ENCODE data around the gene NLGN4Y. TPM values are rescaled to one million over a fixed set of nuclear protein-coding genes. Genes with fewer than 3 reads are reported as not detected.

NLGN4Y gene
- total and polyA plus RNA-seq, 10 of the 15 experiments (the other 5 are each of a cell fraction or from before 2014, with no cell fraction given): not detected

DNA sequence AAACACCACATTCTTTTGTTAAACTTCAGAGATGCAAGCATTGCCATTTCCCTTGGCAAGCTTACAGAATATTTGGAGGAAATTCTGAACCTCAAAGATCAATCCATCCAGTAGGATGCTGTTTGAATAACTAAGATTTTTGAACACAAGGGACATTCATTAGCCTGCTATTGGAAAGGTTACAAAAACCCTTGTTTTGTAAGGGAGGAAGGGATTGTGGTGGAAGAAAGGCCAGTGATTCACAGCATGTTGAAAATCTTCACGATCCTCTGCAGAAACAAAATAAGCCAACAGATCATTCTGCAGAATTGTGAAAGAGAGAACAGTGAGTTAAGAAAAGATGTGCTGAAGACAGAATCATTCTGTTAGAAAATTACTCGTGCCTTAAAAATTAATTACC, 297.9 kb downstream of the NLGN4Y start:
- Histone ChIP-seq H3K27me3 (replicated peaks in 1 of 2; ENCODE audit: control insufficient read depth in 2 of 2, insufficient read depth in 2 of 2, low read length in 1 of 2) (no peaks in the 10 kb centered on the region), H3K4me2 (ENCODE audit: control insufficient read depth, insufficient read depth) (no peak overlapping the region), H3K36me3 (ENCODE audit: control insufficient read depth in 2 of 2, insufficient read depth in 2 of 2, low read length in 1 of 2) (no peaks in the 10 kb centered on the region), H3K79me2 (ENCODE audit: control insufficient read depth, insufficient read depth, low read length) (no peaks in the 10 kb centered on the region), H3K27ac (ENCODE audit: control insufficient read depth, insufficient read depth) (no peak overlapping the region), H3K9me3 (replicated peaks; ENCODE audit: control insufficient read depth, insufficient read depth, low read length) (no peaks in the 10 kb centered on the region), H3K4me1 (ENCODE audit: control insufficient read depth, insufficient read depth, low read length) (no peaks in the 10 kb centered on the region), H4K20me1 (ENCODE audit: control insufficient read depth, insufficient read depth) (no peaks in the 10 kb centered on the region), H2AFZ (ENCODE audit: control insufficient read depth, low read depth, low read length) (no peak overlapping the region), H3K4me3 (no peak overlapping the region), H3K9ac (ENCODE audit: control insufficient read depth, insufficient read depth, low read length) (no peak overlapping the region)
- RAD21 ChIA-PET (ENCODE audit: unreplicated experiment): no interaction called here
- WGBS (ENCODE audit: insufficient coverage, insufficient replicate concordance, low lambda C conversion rate, missing lambda C conversion rate): no CpG with 5 or more reads among the region's 2 CpGs
- no peak for TF ChIP-seq POLR2AphosphoS2 (IDR thresholded peaks at IDR 0.05; ENCODE audit: low read depth, low read length)
- ATAC-seq (no peak), FAIRE-seq (no peak), DNase-seq (ENCODE audit: low read depth, low spot score) (no peak)
- SMC1A ChIA-PET (ENCODE audit: uncharacterized antibody, unreplicated experiment): no interaction called here
- BruUV-seq (replicated peaks): no TSS peak
- intact Hi-C loops (cut with micrococcal nuclease; ENCODE audit: unreplicated experiment) (no loop called here), in situ Hi-C loops (cut with MboI) (no loop called here)
- POLR2A ChIA-PET: no interaction called here
- CTCF ChIA-PET: no interaction called here

DNA sequence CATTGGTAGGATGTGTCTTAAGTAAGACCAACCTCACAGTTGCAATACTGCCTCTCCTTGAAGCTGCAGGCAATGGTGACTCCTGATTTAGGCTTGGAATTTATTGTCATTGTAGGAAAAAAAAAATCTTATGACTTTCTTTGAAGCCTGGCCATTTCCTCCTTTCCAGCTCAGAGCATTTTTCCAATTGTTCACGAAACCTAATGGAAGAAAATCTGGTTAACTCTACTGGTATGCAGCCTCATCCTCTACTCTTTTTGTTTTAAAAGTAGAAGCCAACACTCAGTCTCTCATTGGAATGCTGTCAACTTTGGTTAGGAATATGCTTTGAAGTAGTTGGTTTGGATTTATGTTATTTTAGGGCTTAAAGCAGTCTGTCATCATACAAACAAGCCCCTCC, 298.6 kb downstream of the NLGN4Y start:
- ATAC-seq: no peak
- WGBS (ENCODE audit: insufficient coverage, insufficient replicate concordance, low lambda C conversion rate, missing lambda C conversion rate): no CpG with 5 or more reads among the region's 1 CpG
- no peak for FAIRE-seq
- ChIA-PET CTCF (no interaction called here), RAD21 (ENCODE audit: unreplicated experiment) (no interaction called here), SMC1A (ENCODE audit: uncharacterized antibody, unreplicated experiment) (no interaction called here), POLR2A (no interaction called here)
- Histone ChIP-seq H4K20me1 (ENCODE audit: control insufficient read depth, insufficient read depth) (no peaks in the 10 kb centered on the region), H3K27me3 (replicated peaks in 1 of 2; ENCODE audit: control insufficient read depth in 2 of 2, insufficient read depth in 2 of 2, low read length in 1 of 2) (no peaks in the 10 kb centered on the region), H2AFZ (ENCODE audit: control insufficient read depth, low read depth, low read length) (no peak overlapping the region), H3K4me3 (no peak overlapping the region), H3K27ac (ENCODE audit: control insufficient read depth, insufficient read depth) (no peak overlapping the region), H3K4me2 (ENCODE audit: control insufficient read depth, insufficient read depth) (no peak overlapping the region), H3K9ac (ENCODE audit: control insufficient read depth, insufficient read depth, low read length) (no peak overlapping the region), H3K36me3 (ENCODE audit: control insufficient read depth in 2 of 2, insufficient read depth in 2 of 2, low read length in 1 of 2) (no peaks in the 10 kb centered on the region), H3K4me1 (ENCODE audit: control insufficient read depth, insufficient read depth, low read length) (no peaks in the 10 kb centered on the region), H3K9me3 (replicated peaks; ENCODE audit: control insufficient read depth, insufficient read depth, low read length) (no peaks in the 10 kb centered on the region), H3K79me2 (ENCODE audit: control insufficient read depth, insufficient read depth, low read length) (no peaks in the 10 kb centered on the region)
- intact Hi-C loops (cut with micrococcal nuclease; ENCODE audit: unreplicated experiment): no loop called here
- TF ChIP-seq ZNF24 (IDR thresholded peaks at IDR 0.05) (no peak), JUND (IDR thresholded peaks at IDR 0.05; ENCODE audit: low read depth, low read length) (no peak)
- in situ Hi-C loops (cut with MboI): no loop called here
- BruUV-seq (replicated peaks): no TSS peak
- no peak for DNase-seq (ENCODE audit: low read depth, low spot score)

Data from GM12878 (cell line).